Right atrium auricular region (tissue), 2 donors: ENCODE data around the gene MDN1. TPM values are rescaled to one million over a fixed set of nuclear protein-coding genes. Genes with fewer than 3 reads are reported as not detected.
A peak's percentile ranks its signal among the peaks of the same experiment; 100 is the strongest.

Experiments used
- DNase-seq: peaks from one replicate; pipeline ENCODE4 v3.0.0-alpha.2; 2019; ENCODE audit warnings: low spot score
- H3K27ac ChIP-seq, 2 donors: fragments of 200-600 bp; sonication (generic); 1 replicate in 1 of 2; 2 replicates in 1 of 2; pipeline ENCODE4 v1.5.1; 2016 to 2019
- H3K27me3 ChIP-seq, 2 donors: fragments of 200-600 bp; sonication (generic); one replicate each; pipeline versions ENCODE4 v1.5.1 to v1.6.0; 2017 to 2019
- H3K36me3 ChIP-seq: fragments of 200-600 bp; sonication (generic); one replicate; pipeline ENCODE4 v1.5.1; 2016
- H3K4me1 ChIP-seq, 2 donors: fragments of 200-600 bp; sonication (generic); one replicate each; pipeline versions ENCODE4 v1.5.1 to v1.6.0; 2017 to 2019
- H3K4me3 ChIP-seq, 2 donors: fragments of 200-600 bp; sonication (generic); 1 replicate in 1 of 2; 2 replicates in 1 of 2; pipeline ENCODE4 v1.5.1; 2017 to 2019; ENCODE audit warnings: mild to moderate bottlenecking in 1 of 2, moderate library complexity in 1 of 2
- H3K9me3 ChIP-seq, 2 donors: fragments of 200-600 bp; sonication (generic); one replicate each; pipeline ENCODE4 v1.5.1; 2019
- CTCF ChIP-seq, 2 donors: fragments of 200-600 bp; sonication (generic); IDR thresholded peaks; one replicate each; pipeline ENCODE4 v1.5.1; 2019; ENCODE audit warnings: antibody characterized with exemption in 2 of 2
- total RNA-seq, 2 donors: library from RNA; depleted of rRNA; stranded (reverse); fragments of >200 nt; gene quantifications; one replicate each; pipeline ENCODE4 v1.1.0, GENCODE V29; 2016

The MDN1 gene
- total RNA-seq, 2 donors from 2014 or later, result 15.2 to 17.4 TPM

DNA sequence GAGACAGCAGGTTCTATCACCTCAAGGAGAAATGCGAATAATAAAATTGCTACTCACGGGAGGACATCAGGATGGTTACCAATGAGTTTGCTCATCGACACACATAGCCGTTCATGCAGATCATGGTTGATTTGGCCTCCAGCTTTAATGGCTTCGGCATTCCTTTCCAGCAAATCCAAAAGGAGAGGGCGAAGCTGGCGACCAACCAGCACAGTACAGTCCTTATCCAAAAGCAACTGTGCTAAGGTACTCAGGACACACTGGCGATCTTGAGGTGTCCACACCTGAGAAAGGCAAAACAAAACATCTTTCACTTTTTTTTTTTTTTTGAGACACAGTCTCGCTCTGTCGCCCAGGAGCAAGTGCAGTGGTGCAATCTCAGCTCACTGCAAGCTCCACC is 16.3 kb downstream of the MDN1 start:
- no peak for DNase-seq
- TF ChIP-seq CTCF (IDR thresholded peaks at IDR 0.05), result no peak
- Histone ChIP-seq H3K27me3 (no peaks in the 10 kb centered on the region), H3K36me3 (peaks cover 6% of the 10 kb centered on the region), H3K4me1 (no peaks in the 10 kb centered on the region), H3K27ac (no peak overlapping the region), H3K9me3 (no peaks in the 10 kb centered on the region), H3K4me3 (no peak overlapping the region)

- no peak for TF ChIP-seq CTCF (IDR thresholded peaks at IDR 0.05)
- Histone ChIP-seq H3K9me3 (no peaks in the 10 kb centered on the region), H3K4me3 (no peak overlapping the region), H3K27me3 (no peaks in the 10 kb centered on the region), H3K27ac (no peak overlapping the region), H3K36me3 (peaks cover 6% of the 10 kb centered on the region), H3K4me1 (no peaks in the 10 kb centered on the region)
- no peak for DNase-seq
These were observed 19.8 kb downstream of the MDN1 start for GRCh38 chr6:89799756-89800155.

- no peak for TF ChIP-seq CTCF (IDR thresholded peaks at IDR 0.05)
- Histone ChIP-seq H3K9me3 (no peaks in the 10 kb centered on the region), H3K4me1 (no peaks in the 10 kb centered on the region), H3K27ac (no peak overlapping the region), H3K36me3 (peaks cover 6% of the 10 kb centered on the region), H3K27me3 (no peaks in the 10 kb centered on the region), H3K4me3 (no peak overlapping the region)
- no peak for DNase-seq
These were observed 20.5 kb downstream of the MDN1 start for GRCh38 chr6:89799096-89799495.

DNA sequence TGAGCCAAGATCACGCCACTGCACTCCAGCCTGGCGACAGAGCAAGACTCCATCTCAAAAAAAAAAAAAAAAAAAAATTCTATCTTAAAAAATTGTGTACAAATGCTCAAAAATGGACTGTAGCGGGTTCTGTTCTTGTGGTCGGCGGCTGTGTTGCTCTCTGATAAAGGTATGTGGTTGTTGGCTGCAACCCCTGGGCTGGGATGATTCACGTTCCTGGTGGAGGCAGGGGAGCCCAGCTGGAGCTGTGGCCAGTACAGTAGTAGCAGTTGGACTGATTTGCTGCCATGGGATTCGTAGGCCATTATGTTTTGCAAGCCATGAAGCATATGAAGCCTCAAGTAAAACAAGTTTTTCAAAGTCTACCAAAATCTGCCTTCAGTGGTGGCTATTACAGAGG is 22.3 kb downstream of the MDN1 start:
- no peak for DNase-seq
- Histone ChIP-seq H3K4me1 (no peaks in the 10 kb centered on the region), H3K27ac (no peak overlapping the region), H3K4me3 (no peak overlapping the region), H3K27me3 (no peaks in the 10 kb centered on the region), H3K36me3 (peaks cover 15% of the 10 kb centered on the region), H3K9me3 (no peaks in the 10 kb centered on the region)
- TF ChIP-seq CTCF (IDR thresholded peaks at IDR 0.05), result no peak

DNA sequence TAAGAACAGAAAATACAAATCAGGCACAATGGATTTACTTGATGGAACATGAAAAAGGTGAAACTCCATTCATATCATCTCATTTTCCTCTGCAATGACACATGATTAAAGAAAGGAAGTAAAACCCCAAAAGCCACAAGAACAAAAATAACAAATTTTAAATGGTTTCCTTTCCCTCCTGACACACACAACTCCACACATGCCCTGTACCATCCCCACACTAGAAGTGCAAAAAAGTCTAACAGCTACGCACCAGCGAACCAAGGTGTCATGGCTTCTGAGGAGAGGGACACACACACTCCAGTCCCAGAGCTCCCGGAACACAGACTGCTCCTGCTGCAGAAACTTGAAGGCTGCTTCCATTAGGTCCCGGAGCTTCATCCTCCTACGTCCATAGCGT is 25.3 kb downstream of the MDN1 start:
- no peak for TF ChIP-seq CTCF (IDR thresholded peaks at IDR 0.05)
- Histone ChIP-seq H3K27me3 (no peaks in the 10 kb centered on the region), H3K9me3 (no peaks in the 10 kb centered on the region), H3K36me3 (peaks cover 22% of the 10 kb centered on the region), H3K27ac (no peak overlapping the region), H3K4me3 (no peak overlapping the region), H3K4me1 (no peaks in the 10 kb centered on the region)
- DNase-seq, result no peak

GRCh38 chr6:89793586-89793985 is 26.0 kb downstream of the MDN1 start:
- Histone ChIP-seq H3K4me3 (no peak overlapping the region), H3K9me3 (no peaks in the 10 kb centered on the region), H3K27me3 (no peaks in the 10 kb centered on the region), H3K4me1 (no peaks in the 10 kb centered on the region), H3K27ac (peak overlapping the region in 1 of 2 donors; percentile 37), H3K36me3 (peaks cover 27% of the 10 kb centered on the region)
- no peak for TF ChIP-seq CTCF (IDR thresholded peaks at IDR 0.05)
- no peak for DNase-seq
